ENCODE results near the gene ING3. TPM values are rescaled to one million over a fixed set of nuclear protein-coding genes. Genes with fewer than 3 reads are reported as not detected.
"Not testable (repeated sequence)": the region's sequence is repeated elsewhere in the genome, so short reads cannot be mapped to it uniquely, and the experiment has no call there.

Gene ING3
- polyA plus RNA-seq, 1 donor from 2014 or later, result 19.7 TPM

- Histone ChIP-seq H4K20me1 (ENCODE audit: insufficient read depth) (no peaks in the 10 kb centered on the region), H3K4me2 (ENCODE audit: low read length) (no peak overlapping the region), H3K36me3 (ENCODE audit: insufficient read depth, low read length) (no peaks in the 10 kb centered on the region), H3K9me3 (ENCODE audit: low read length) (no peaks in the 10 kb centered on the region), H3K27me3 (ENCODE audit: insufficient read depth, low read depth, low read length) (no peaks in the 10 kb centered on the region), H3F3A (ENCODE audit: insufficient read depth, low read length, poor library complexity, severe bottlenecking) (no peaks in the 10 kb centered on the region), H3K27ac (ENCODE audit: low read length) (no peak overlapping the region), H3K79me2 (replicated peaks; ENCODE audit: insufficient read depth, low read length) (no peaks in the 10 kb centered on the region), H3K9ac (ENCODE audit: low read length) (no peak overlapping the region), H3K4me3 (ENCODE audit: low read length) (no peak overlapping the region), H3K9me2 (ENCODE audit: insufficient read depth, low read length) (no peaks in the 10 kb centered on the region), H2AFZ (ENCODE audit: low read depth, low read length) (no peak overlapping the region)
- no peak for TF ChIP-seq RAD21 (conservative IDR thresholded peaks at IDR 0.05)
- no peak for TF ChIP-seq CTCF (IDR thresholded peaks at IDR 0.05; ENCODE audit: poor library complexity, severe bottlenecking)
- TF ChIP-seq MXI1 (conservative IDR thresholded peaks at IDR 0.05; ENCODE audit: poor library complexity, severe bottlenecking), result no peak
- no peak for TF ChIP-seq EZH2 (IDR thresholded peaks at IDR 0.05; ENCODE audit: borderline replicate concordance, insufficient read depth, low read length, poor library complexity, severe bottlenecking)
- no peak for TF ChIP-seq POLR2AphosphoS5 (IDR thresholded peaks at IDR 0.05)
- no peak for TF ChIP-seq TAF1 (IDR thresholded peaks at IDR 0.05; ENCODE audit: low read depth)
- TF ChIP-seq SMC3 (conservative IDR thresholded peaks at IDR 0.05; ENCODE audit: poor library complexity), result no peak
- no peak for TF ChIP-seq EP300 (conservative IDR thresholded peaks at IDR 0.05; ENCODE audit: poor library complexity, severe bottlenecking)
- TF ChIP-seq REST (IDR thresholded peaks at IDR 0.05; ENCODE audit: borderline replicate concordance), result no peak
Observed at GRCh38 chr7:121002757-121003200, 52.2 kb downstream of the ING3 start.

- H3K79me2 ChIP-seq (replicated peaks; ENCODE audit: insufficient read depth, low read length), result no peaks in the 10 kb centered on the region
- no peaks in the 10 kb centered on the region for H3K27me3 ChIP-seq (ENCODE audit: insufficient read depth, low read depth, low read length)
- TF ChIP-seq CTCF (IDR thresholded peaks at IDR 0.05; ENCODE audit: poor library complexity, severe bottlenecking) (no peak), POLR2AphosphoS5 (IDR thresholded peaks at IDR 0.05) (no peak), MXI1 (conservative IDR thresholded peaks at IDR 0.05; ENCODE audit: poor library complexity, severe bottlenecking) (no peak), SMC3 (conservative IDR thresholded peaks at IDR 0.05; ENCODE audit: poor library complexity) (no peak), EP300 (conservative IDR thresholded peaks at IDR 0.05; ENCODE audit: poor library complexity, severe bottlenecking) (no peak), TAF1 (IDR thresholded peaks at IDR 0.05; ENCODE audit: low read depth) (no peak), EZH2 (IDR thresholded peaks at IDR 0.05; ENCODE audit: borderline replicate concordance, insufficient read depth, low read length, poor library complexity, severe bottlenecking) (no peak), RAD21 (conservative IDR thresholded peaks at IDR 0.05) (no peak), REST (IDR thresholded peaks at IDR 0.05; ENCODE audit: borderline replicate concordance) (no peak)
- no peaks in the 10 kb centered on the region for H3K9me3 ChIP-seq (ENCODE audit: low read length)
- H3K4me2 ChIP-seq (ENCODE audit: low read length), result no peak overlapping the region
- no peak overlapping the region for H3K4me3 ChIP-seq (ENCODE audit: low read length)
- no peak overlapping the region for H3K9ac ChIP-seq (ENCODE audit: low read length)
- no peaks in the 10 kb centered on the region for H3K9me2 ChIP-seq (ENCODE audit: insufficient read depth, low read length)
- no peak overlapping the region for H2AFZ ChIP-seq (ENCODE audit: low read depth, low read length)
- no peaks in the 10 kb centered on the region for H3F3A ChIP-seq (ENCODE audit: insufficient read depth, low read length, poor library complexity, severe bottlenecking)
- H4K20me1 ChIP-seq (ENCODE audit: insufficient read depth), result no peaks in the 10 kb centered on the region
- H3K36me3 ChIP-seq (ENCODE audit: insufficient read depth, low read length), result no peaks in the 10 kb centered on the region
- H3K27ac ChIP-seq (ENCODE audit: low read length), result no peak overlapping the region
Observed at GRCh38 chr7:121003986-121004685, 53.6 kb downstream of the ING3 start.

- H3K9me3 ChIP-seq (ENCODE audit: low read length); H2AFZ ChIP-seq (ENCODE audit: low read depth, low read length); H3K36me3 ChIP-seq (ENCODE audit: insufficient read depth, low read length); H4K20me1 ChIP-seq (ENCODE audit: insufficient read depth); H3K27me3 ChIP-seq (ENCODE audit: insufficient read depth, low read depth, low read length); H3K27ac ChIP-seq (ENCODE audit: low read length); H3K4me3 ChIP-seq (ENCODE audit: low read length); H3K9me2 ChIP-seq (ENCODE audit: insufficient read depth, low read length); H3K4me2 ChIP-seq (ENCODE audit: low read length); H3K79me2 ChIP-seq (replicated peaks; ENCODE audit: insufficient read depth, low read length); H3K9ac ChIP-seq (ENCODE audit: low read length); H3F3A ChIP-seq (ENCODE audit: insufficient read depth, low read length, poor library complexity, severe bottlenecking): not testable (repeated sequence)
Observed at GRCh38 chr7:121005058-121005457, 54.5 kb downstream of the ING3 start.

All from neural cell (in vitro differentiated cells).